ENCODE data around the gene PCBP3. TPM values are rescaled to one million over a fixed set of nuclear protein-coding genes. Genes with fewer than 3 reads are reported as not detected.

The PCBP3 gene
- total RNA-seq, 1 donor from 2014 or later: 4.6 TPM

DNA sequence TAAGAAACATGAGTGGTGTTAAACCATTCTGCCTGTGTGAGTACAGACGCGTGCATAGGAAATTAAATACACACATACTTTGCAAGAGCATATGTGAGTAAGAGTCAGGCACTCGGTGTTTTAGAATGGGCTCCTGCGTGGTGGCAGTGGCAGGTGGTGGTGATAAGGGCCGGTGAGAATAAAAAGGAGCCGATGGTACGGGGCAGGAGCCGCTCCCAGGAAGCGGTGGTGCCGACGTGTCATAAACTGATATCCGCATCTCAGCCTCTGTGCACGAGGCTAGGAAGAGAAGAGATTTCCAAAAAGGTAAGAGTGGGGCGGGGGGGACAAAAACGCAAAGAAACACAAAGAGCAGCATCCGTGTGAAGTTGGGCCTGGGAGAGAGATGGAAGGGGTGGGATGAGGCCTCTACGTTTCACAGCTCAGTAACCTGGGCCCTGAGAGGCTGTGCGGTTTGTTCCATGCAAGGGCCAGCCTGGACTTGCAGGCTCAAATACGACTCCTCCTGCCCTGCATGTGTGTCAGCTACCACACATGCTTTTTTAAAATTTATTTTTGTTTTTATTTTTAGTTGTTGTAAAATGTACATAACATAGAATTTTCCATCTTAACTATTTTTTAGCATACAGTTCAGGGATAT is 210.3 kb downstream of the PCBP3 start:
- no peaks in the 10 kb centered on the region for H3K36me3 Mint-ChIP-seq

GRCh38 chr21:45854690-45855247 is 211.2 kb downstream of the PCBP3 start:
- Histone ChIP-seq H2AFZ (replicated peaks) (no peak overlapping the region), H4K20me1 (ENCODE audit: low read depth) (no peaks in the 10 kb centered on the region), H3K4me3 (no peak overlapping the region), H3K27me3 (no peaks in the 10 kb centered on the region), H3K4me2 (no peak overlapping the region), H3K9ac (no peak overlapping the region), H3K4me1 (peaks cover 5% of the 10 kb centered on the region), H3K79me2 (ENCODE audit: low read depth) (no peaks in the 10 kb centered on the region), H3F3A (ENCODE audit: low read depth) (no peaks in the 10 kb centered on the region), H3K27ac (no peak overlapping the region), H3K36me3 (no peaks in the 10 kb centered on the region), H3K9me3 (ENCODE audit: low read depth) (no peaks in the 10 kb centered on the region)
- Mint-ChIP-seq H3K9me3 (no peaks in the 10 kb centered on the region), H3K27me3 (ENCODE audit: insufficient read depth, low read depth) (peaks cover 5% of the 10 kb centered on the region), H3K4me3 (no peak overlapping the region), H3K27ac (peak overlapping the region; percentile 60), H3K4me1 (peaks cover 24% of the 10 kb centered on the region), H3K36me3 (no peaks in the 10 kb centered on the region)
- DNase-seq (ENCODE audit: low spot score): peak; percentile 23
- TF ChIP-seq, protein P1, sequence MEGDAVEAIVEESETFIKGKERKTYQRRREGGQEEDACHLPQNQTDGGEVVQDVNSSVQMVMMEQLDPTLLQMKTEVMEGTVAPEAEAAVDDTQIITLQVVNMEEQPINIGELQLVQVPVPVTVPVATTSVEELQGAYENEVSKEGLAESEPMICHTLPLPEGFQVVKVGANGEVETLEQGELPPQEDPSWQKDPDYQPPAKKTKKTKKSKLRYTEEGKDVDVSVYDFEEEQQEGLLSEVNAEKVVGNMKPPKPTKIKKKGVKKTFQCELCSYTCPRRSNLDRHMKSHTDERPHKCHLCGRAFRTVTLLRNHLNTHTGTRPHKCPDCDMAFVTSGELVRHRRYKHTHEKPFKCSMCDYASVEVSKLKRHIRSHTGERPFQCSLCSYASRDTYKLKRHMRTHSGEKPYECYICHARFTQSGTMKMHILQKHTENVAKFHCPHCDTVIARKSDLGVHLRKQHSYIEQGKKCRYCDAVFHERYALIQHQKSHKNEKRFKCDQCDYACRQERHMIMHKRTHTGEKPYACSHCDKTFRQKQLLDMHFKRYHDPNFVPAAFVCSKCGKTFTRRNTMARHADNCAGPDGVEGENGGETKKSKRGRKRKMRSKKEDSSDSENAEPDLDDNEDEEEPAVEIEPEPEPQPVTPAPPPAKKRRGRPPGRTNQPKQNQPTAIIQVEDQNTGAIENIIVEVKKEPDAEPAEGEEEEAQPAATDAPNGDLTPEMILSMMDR (IDR thresholded peaks at IDR 0.05): no peak
- TF ChIP-seq EZH2 (IDR thresholded peaks at IDR 0.05) (no peak), EZH2phosphoT487 (IDR thresholded peaks at IDR 0.05) (no peak)

More for the DNA sequence above, 210.3 kb downstream of the PCBP3 start:
- no peak overlapping the region for H3K27ac ChIP-seq
- no peak overlapping the region for H3K4me3 ChIP-seq
- no peak overlapping the region for H2AFZ ChIP-seq (replicated peaks)
- no peaks in the 10 kb centered on the region for H3F3A ChIP-seq (ENCODE audit: low read depth)
- no peaks in the 10 kb centered on the region for H3K79me2 ChIP-seq (ENCODE audit: low read depth)
- no peak overlapping the region for H3K27ac Mint-ChIP-seq
- no peaks in the 10 kb centered on the region for H3K36me3 ChIP-seq
- no peak overlapping the region for H3K4me2 ChIP-seq
- H3K4me1 ChIP-seq: peaks cover 5% of the 10 kb centered on the region
- peaks cover 24% of the 10 kb centered on the region for H3K4me1 Mint-ChIP-seq
- H3K9ac ChIP-seq: no peak overlapping the region
- no peak for DNase-seq (ENCODE audit: low spot score)
- H3K9me3 Mint-ChIP-seq: no peaks in the 10 kb centered on the region
- peaks cover 4% of the 10 kb centered on the region for H3K27me3 Mint-ChIP-seq (ENCODE audit: insufficient read depth, low read depth)
- TF ChIP-seq, protein P1 (IDR thresholded peaks at IDR 0.05): no peak
- TF ChIP-seq EZH2phosphoT487 (IDR thresholded peaks at IDR 0.05): no peak
- TF ChIP-seq EZH2 (IDR thresholded peaks at IDR 0.05): no peak
- no peaks in the 10 kb centered on the region for H3K9me3 ChIP-seq (ENCODE audit: low read depth)
- no peaks in the 10 kb centered on the region for H3K27me3 ChIP-seq
- H4K20me1 ChIP-seq (ENCODE audit: low read depth): no peaks in the 10 kb centered on the region
- H3K4me3 Mint-ChIP-seq: no peak overlapping the region

DNA sequence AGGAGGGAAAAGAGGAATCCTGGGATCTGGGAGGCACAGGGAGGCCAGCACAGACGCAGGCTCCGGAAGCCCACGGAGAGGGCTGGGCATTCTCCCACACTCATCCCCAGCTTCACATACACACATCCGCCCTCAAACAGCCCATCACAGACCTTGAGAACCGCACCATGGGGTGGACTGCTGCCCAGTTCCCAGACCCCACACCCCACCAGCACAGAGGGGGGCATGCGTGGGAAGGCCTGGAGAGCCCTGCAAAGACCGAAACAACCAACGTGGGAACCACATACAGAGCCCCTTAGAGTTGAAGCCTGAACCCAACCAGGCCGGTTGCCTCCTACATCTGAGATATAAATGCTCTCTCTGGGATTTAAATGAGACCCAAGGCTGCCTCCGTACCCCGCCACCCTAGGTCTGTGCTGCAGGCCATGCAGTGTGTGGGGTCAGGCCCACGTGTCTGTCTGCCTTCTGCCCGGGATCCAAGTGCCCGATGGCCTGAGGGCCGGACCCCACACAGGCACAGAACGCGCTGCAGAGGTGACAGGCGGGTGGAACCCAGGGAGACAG is 211.8 kb downstream of the PCBP3 start:
- Histone ChIP-seq H3K27me3 (no peaks in the 10 kb centered on the region), H4K20me1 (ENCODE audit: low read depth) (no peaks in the 10 kb centered on the region), H3F3A (ENCODE audit: low read depth) (no peaks in the 10 kb centered on the region), H3K4me3 (no peak overlapping the region), H3K9me3 (ENCODE audit: low read depth) (no peaks in the 10 kb centered on the region), H3K9ac (no peak overlapping the region), H3K36me3 (no peaks in the 10 kb centered on the region), H3K27ac (no peak overlapping the region), H3K4me1 (peaks cover 5% of the 10 kb centered on the region), H3K79me2 (ENCODE audit: low read depth) (no peaks in the 10 kb centered on the region), H3K4me2 (no peak overlapping the region), H2AFZ (replicated peaks) (no peak overlapping the region)
- no peaks in the 10 kb centered on the region for H3K9me3 Mint-ChIP-seq
- peaks cover 24% of the 10 kb centered on the region for H3K4me1 Mint-ChIP-seq
- no peak for DNase-seq (ENCODE audit: low spot score)
- H3K36me3 Mint-ChIP-seq: no peaks in the 10 kb centered on the region
- H3K27me3 Mint-ChIP-seq (ENCODE audit: insufficient read depth, low read depth): peaks cover 8% of the 10 kb centered on the region
- TF ChIP-seq, protein P1 (IDR thresholded peaks at IDR 0.05): no peak
- TF ChIP-seq EZH2 (IDR thresholded peaks at IDR 0.05) (no peak), EZH2phosphoT487 (IDR thresholded peaks at IDR 0.05) (no peak)
- H3K27ac Mint-ChIP-seq: peak overlapping the region; percentile 60
- no peak overlapping the region for H3K4me3 Mint-ChIP-seq
